Glutamatergic neuron (in vitro differentiated cells): ENCODE results near the gene AQP3. TPM values are rescaled to one million over a fixed set of nuclear protein-coding genes. Genes with fewer than 3 reads are reported as not detected.
"Not testable (repeated sequence)": the region's sequence is repeated elsewhere in the genome, so short reads cannot be mapped to it uniquely, and the experiment has no call there.

Experiments
- DNase-seq: peaks from one replicate; pipeline ENCODE4 v3.0.0; 2022
- H3K27ac Mint-ChIP-seq: one replicate; pipeline ENCODE4 v1.8.0; 2020; ENCODE audit warnings: mild to moderate bottlenecking, mixed read lengths, inconsistent platforms; ENCODE audit not compliant: unreplicated experiment
- H3K27me3 Mint-ChIP-seq: one replicate; pipeline ENCODE4 v1.8.0; 2020; ENCODE audit warnings: mild to moderate bottlenecking, moderate library complexity, mixed read lengths, inconsistent platforms; ENCODE audit not compliant: unreplicated experiment
- H3K36me3 Mint-ChIP-seq: one replicate; pipeline ENCODE4 v1.8.0; 2020; ENCODE audit warnings: mild to moderate bottlenecking, mixed read lengths, inconsistent platforms; ENCODE audit not compliant: unreplicated experiment
- H3K4me1 Mint-ChIP-seq: one replicate; pipeline ENCODE4 v1.8.0; 2020; ENCODE audit warnings: mild to moderate bottlenecking, low read depth, mixed read lengths, inconsistent platforms; ENCODE audit not compliant: unreplicated experiment
- H3K4me3 Mint-ChIP-seq: one replicate; pipeline ENCODE4 v1.8.0; 2020; ENCODE audit warnings: mild to moderate bottlenecking, mixed read lengths, inconsistent platforms; ENCODE audit not compliant: unreplicated experiment
- H3K9me3 Mint-ChIP-seq: one replicate; pipeline ENCODE4 v1.8.0; 2020; ENCODE audit warnings: mild to moderate bottlenecking, moderate library complexity, mixed read lengths, inconsistent platforms; ENCODE audit not compliant: unreplicated experiment
- CTCF ChIP-seq: fragments of 200-600 bp; sonication (generic); IDR thresholded peaks from one replicate; pipeline ENCODE4 v1.5.0; 2021; ENCODE audit not compliant: partially characterized antibody, unreplicated experiment
- total RNA-seq: library from RNA; stranded (reverse); fragmentation: NEBNext Ultra II Directional; extraction: Animal tissue kit (Norgen Biotek cat#: 25700); gene quantifications from one replicate; pipeline ENCODE4 v1.2.1, GENCODE V29; 2021; ENCODE audit not compliant: unreplicated experiment

AQP3 gene
- total RNA-seq, 1 donor from 2014 or later, result 2.9 TPM

- no peak for DNase-seq
- peaks cover 10% of the 10 kb centered on the region for H3K9me3 Mint-ChIP-seq
- no peak overlapping the region for H3K27ac Mint-ChIP-seq
- H3K4me1 Mint-ChIP-seq, result peaks cover 5% of the 10 kb centered on the region
- H3K4me3 Mint-ChIP-seq, result no peak overlapping the region
- no peak for TF ChIP-seq CTCF
- peaks cover 6% of the 10 kb centered on the region for H3K27me3 Mint-ChIP-seq
- H3K36me3 Mint-ChIP-seq, result no peaks in the 10 kb centered on the region
Observed at GRCh38 chr9:33404788-33405362, 42.5 kb downstream of the AQP3 start.

- no peak for TF ChIP-seq CTCF
- peak overlapping the region; percentile 46 for H3K27ac Mint-ChIP-seq
- H3K27me3 Mint-ChIP-seq, result peaks cover 6% of the 10 kb centered on the region
- H3K36me3 Mint-ChIP-seq, result no peaks in the 10 kb centered on the region
- H3K4me1 Mint-ChIP-seq, result peaks cover 5% of the 10 kb centered on the region
- H3K9me3 Mint-ChIP-seq, result peaks cover 10% of the 10 kb centered on the region
- DNase-seq, result no peak
- H3K4me3 Mint-ChIP-seq, result no peak overlapping the region
Observed at GRCh38 chr9:33403941-33404787, 43.2 kb downstream of the AQP3 start.

GRCh38 chr9:33402371-33402770 lies 45.0 kb downstream of the AQP3 start, which contains the start of gene AQP7:
Gene AQP7, minus strand, starts transcription at chr9:33402568. Its CDS starts 1,306 bp downstream, at chr9:33401262.
- H3K4me3 Mint-ChIP-seq, DNase-seq, H3K4me1 Mint-ChIP-seq, H3K36me3 Mint-ChIP-seq, H3K27ac Mint-ChIP-seq, H3K27me3 Mint-ChIP-seq, H3K9me3 Mint-ChIP-seq: not testable (repeated sequence)

- H3K27ac Mint-ChIP-seq, H3K27me3 Mint-ChIP-seq, DNase-seq, H3K9me3 Mint-ChIP-seq, H3K36me3 Mint-ChIP-seq, H3K4me3 Mint-ChIP-seq, H3K4me1 Mint-ChIP-seq: not testable (repeated sequence)
Observed at GRCh38 chr9:33401809-33402208, 45.6 kb downstream of the AQP3 start.

- not testable (repeated sequence) for DNase-seq, H3K27ac Mint-ChIP-seq, H3K27me3 Mint-ChIP-seq, H3K4me1 Mint-ChIP-seq, H3K36me3 Mint-ChIP-seq, H3K9me3 Mint-ChIP-seq, H3K4me3 Mint-ChIP-seq
Observed at GRCh38 chr9:33399047-33399446, 48.3 kb downstream of the AQP3 start.

GRCh38 chr9:33397801-33398200 lies 49.6 kb downstream of the AQP3 start:
- not testable (repeated sequence) for H3K27ac Mint-ChIP-seq, H3K36me3 Mint-ChIP-seq, H3K4me3 Mint-ChIP-seq, H3K4me1 Mint-ChIP-seq, DNase-seq, H3K9me3 Mint-ChIP-seq
- peaks cover 10% of the 10 kb centered on the region for H3K27me3 Mint-ChIP-seq

- DNase-seq, H3K4me3 Mint-ChIP-seq, H3K4me1 Mint-ChIP-seq, H3K27me3 Mint-ChIP-seq, H3K36me3 Mint-ChIP-seq, H3K9me3 Mint-ChIP-seq, H3K27ac Mint-ChIP-seq: not testable (repeated sequence)
Observed at GRCh38 chr9:33395159-33395879, 52.1 kb downstream of the AQP3 start.

GRCh38 chr9:33393986-33394385 lies 53.4 kb downstream of the AQP3 start:
- H3K27me3 Mint-ChIP-seq, H3K4me1 Mint-ChIP-seq, H3K27ac Mint-ChIP-seq, H3K4me3 Mint-ChIP-seq, H3K36me3 Mint-ChIP-seq, DNase-seq, H3K9me3 Mint-ChIP-seq: not testable (repeated sequence)
